Measurements from ENCODE around the gene TMEM131L.
"Not testable (repeated sequence)": the region's sequence is repeated elsewhere in the genome, so short reads cannot be mapped to it uniquely, and the experiment has no call there.

The TMEM131L gene

DNA sequence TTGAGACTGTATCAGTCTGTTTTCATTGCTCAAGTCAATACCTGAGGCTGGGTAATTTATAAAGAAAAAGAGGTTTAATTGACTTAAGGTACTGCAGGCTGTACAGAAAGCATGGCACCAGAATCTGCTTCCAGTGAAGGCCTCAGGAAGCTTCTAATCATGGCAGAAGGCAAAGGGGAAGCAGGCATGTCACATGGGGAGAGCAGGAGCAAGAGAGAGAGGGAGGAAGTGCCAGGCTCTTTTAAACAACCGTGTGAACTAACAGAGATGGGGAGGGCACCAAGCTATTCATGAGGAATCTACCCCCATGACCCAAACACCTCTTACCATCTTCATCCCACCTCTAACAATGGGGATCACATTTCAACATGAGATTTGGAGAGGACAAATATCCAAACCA, 7.2 kb upstream of the TMEM131L start:
- TF ChIP-seq EZH2phosphoT487 (IDR thresholded peaks at IDR 0.05; ENCODE audit: borderline replicate concordance, low read length) (no peak), CTCF (IDR thresholded peaks at IDR 0.05; ENCODE audit: low read depth, low read length, poor library complexity, severe bottlenecking) (no peak)
- peaks cover 5% of the 10 kb centered on the region; the same call in 1 of the 2 replicates for H3F3A ChIP-seq (ENCODE audit: control insufficient read depth, insufficient read depth)
- H3K4me1 ChIP-seq (ENCODE audit: control insufficient read depth, low read length): peaks cover 33% of the 10 kb centered on the region
- no peaks in the 10 kb centered on the region for H3K79me2 ChIP-seq (ENCODE audit: control insufficient read depth, low read length)
- H3K9me3 ChIP-seq (ENCODE audit: control insufficient read depth, insufficient read depth, low read length): no peaks in the 10 kb centered on the region
- H3K27me3 ChIP-seq (ENCODE audit: control insufficient read depth, low read length): no peaks in the 10 kb centered on the region
- no peaks in the 10 kb centered on the region for H3K9me2 ChIP-seq (replicated peaks; ENCODE audit: control insufficient read depth, low read length)
- no peak overlapping the region for H3K4me2 ChIP-seq (ENCODE audit: low read length)
- H4K20me1 ChIP-seq (ENCODE audit: control insufficient read depth, insufficient read depth, low read depth, low read length): no peaks in the 10 kb centered on the region
- no peak overlapping the region for H3K27ac ChIP-seq (ENCODE audit: low read depth, low read length)
- H3K36me3 ChIP-seq (ENCODE audit: control insufficient read depth, low read length): no peaks in the 10 kb centered on the region
- no peak overlapping the region for H3K4me3 ChIP-seq (ENCODE audit: low read length)

- H4K20me1 ChIP-seq (ENCODE audit: control insufficient read depth, insufficient read depth, low read depth, low read length); H3K9me2 ChIP-seq (replicated peaks; ENCODE audit: control insufficient read depth, low read length); H3K27me3 ChIP-seq (ENCODE audit: control insufficient read depth, low read length); H3K27ac ChIP-seq (ENCODE audit: low read depth, low read length); H3K36me3 ChIP-seq (ENCODE audit: control insufficient read depth, low read length); H3K4me3 ChIP-seq (ENCODE audit: low read length); H3K79me2 ChIP-seq (ENCODE audit: control insufficient read depth, low read length); H3K4me2 ChIP-seq (ENCODE audit: low read length); H3K9me3 ChIP-seq (ENCODE audit: control insufficient read depth, insufficient read depth, low read length): not testable (repeated sequence)
- Histone ChIP-seq H3F3A (ENCODE audit: control insufficient read depth, insufficient read depth) (peaks cover 21% of the 10 kb centered on the region), H3K4me1 (ENCODE audit: control insufficient read depth, low read length) (peaks cover 47% of the 10 kb centered on the region)
Measured at GRCh38 chr4:153461549-153461948, 4.6 kb upstream of the TMEM131L start.

- no peaks in the 10 kb centered on the region for H3K9me3 ChIP-seq (ENCODE audit: control insufficient read depth, insufficient read depth, low read length)
- peaks cover 36% of the 10 kb centered on the region for H3F3A ChIP-seq (ENCODE audit: control insufficient read depth, insufficient read depth)
- peak overlapping the region; percentile 85 for H3K27ac ChIP-seq (ENCODE audit: low read depth, low read length)
- peaks cover 32% of the 10 kb centered on the region for H3K79me2 ChIP-seq (ENCODE audit: control insufficient read depth, low read length)
- H3K4me3 ChIP-seq (ENCODE audit: low read length): peak overlapping the region; percentile 71
- TF ChIP-seq CTCF (IDR thresholded peaks at IDR 0.05; ENCODE audit: low read depth, low read length, poor library complexity, severe bottlenecking): no peak
- TF ChIP-seq EZH2phosphoT487 (IDR thresholded peaks at IDR 0.05; ENCODE audit: borderline replicate concordance, low read length): no peak
- H4K20me1 ChIP-seq (ENCODE audit: control insufficient read depth, insufficient read depth, low read depth, low read length): 0 out of 2 replicates have a peak, but pooled peaks cover 4% of the 10 kb centered on the region
- no peaks in the 10 kb centered on the region for H3K9me2 ChIP-seq (replicated peaks; ENCODE audit: control insufficient read depth, low read length)
- H3K36me3 ChIP-seq (ENCODE audit: control insufficient read depth, low read length): peaks cover 26% of the 10 kb centered on the region
- H3K27me3 ChIP-seq (ENCODE audit: control insufficient read depth, low read length): no peaks in the 10 kb centered on the region
- H3K4me2 ChIP-seq (ENCODE audit: low read length): peak overlapping the region; percentile 76
- H3K4me1 ChIP-seq (ENCODE audit: control insufficient read depth, low read length): peaks cover 47% of the 10 kb centered on the region
Measured at GRCh38 chr4:153464068-153464467, 2.1 kb upstream of the TMEM131L start.

GRCh38 chr4:153465140-153465539, 1.0 kb upstream of the TMEM131L start:
- peaks cover 37% of the 10 kb centered on the region for H3K36me3 ChIP-seq (ENCODE audit: control insufficient read depth, low read length)
- H3K27me3 ChIP-seq (ENCODE audit: control insufficient read depth, low read length): no peaks in the 10 kb centered on the region
- H3K4me2 ChIP-seq (ENCODE audit: low read length): peak overlapping the region; percentile 76
- peak overlapping the region; percentile 85 for H3K27ac ChIP-seq (ENCODE audit: low read depth, low read length)
- H3F3A ChIP-seq (ENCODE audit: control insufficient read depth, insufficient read depth): peaks cover 45% of the 10 kb centered on the region
- TF ChIP-seq EZH2phosphoT487 (IDR thresholded peaks at IDR 0.05; ENCODE audit: borderline replicate concordance, low read length): no peak
- no peak for TF ChIP-seq CTCF (IDR thresholded peaks at IDR 0.05; ENCODE audit: low read depth, low read length, poor library complexity, severe bottlenecking)
- no peaks in the 10 kb centered on the region for H3K9me2 ChIP-seq (replicated peaks; ENCODE audit: control insufficient read depth, low read length)
- H4K20me1 ChIP-seq (ENCODE audit: control insufficient read depth, insufficient read depth, low read depth, low read length): peaks cover 14% of the 10 kb centered on the region; the same call in 1 of the 2 replicates
- H3K79me2 ChIP-seq (ENCODE audit: control insufficient read depth, low read length): peaks cover 42% of the 10 kb centered on the region
- H3K4me1 ChIP-seq (ENCODE audit: control insufficient read depth, low read length): peaks cover 53% of the 10 kb centered on the region
- peak overlapping the region; percentile 71 for H3K4me3 ChIP-seq (ENCODE audit: low read length)
- H3K9me3 ChIP-seq (ENCODE audit: control insufficient read depth, insufficient read depth, low read length): no peaks in the 10 kb centered on the region
